ENCODE data around the gene HTR1B. TPM values are rescaled to one million over a fixed set of nuclear protein-coding genes. Genes with fewer than 3 reads are reported as not detected.

HTR1B gene
- total RNA-seq, 1 donor: under 0.01 TPM

- peak; percentile 72 for TF ChIP-seq CTCF (IDR thresholded peaks at IDR 0.05; ENCODE audit: insufficient read depth, low read length)
- DNase-seq (ENCODE audit: low read depth): peak; percentile 61
- H3K4me3 ChIP-seq (ENCODE audit: low read depth, low read length): peak overlapping the region; percentile 65
These were observed 2.8 kb upstream of the HTR1B start for GRCh38 chr6:77466055-77466450.

DNA sequence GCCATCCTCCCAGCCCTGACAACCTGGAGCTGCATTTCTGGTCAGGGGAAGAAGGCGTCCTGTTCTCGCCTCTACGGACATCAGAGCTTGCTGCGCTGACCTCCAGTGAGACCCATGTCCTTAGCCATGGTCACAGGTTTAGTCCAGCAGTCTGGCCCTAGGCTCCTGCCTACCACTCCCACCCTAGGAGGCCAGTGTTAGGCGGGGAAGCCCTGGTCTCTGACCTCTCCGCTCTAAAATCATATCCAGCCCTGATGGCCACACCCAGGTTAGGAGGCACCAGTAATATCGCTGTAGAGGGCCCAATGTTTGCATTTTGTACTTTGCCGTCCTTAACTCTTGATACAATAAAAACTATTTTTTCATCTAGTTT lies 1.2 kb upstream of the HTR1B start:
- DNase-seq (ENCODE audit: low read depth): no peak
- no peak overlapping the region for H3K4me3 ChIP-seq (ENCODE audit: low read depth, low read length)
- TF ChIP-seq CTCF (IDR thresholded peaks at IDR 0.05; ENCODE audit: insufficient read depth, low read length): no peak

- H3K4me3 ChIP-seq (ENCODE audit: low read depth, low read length): peak overlapping the region; percentile 39
- TF ChIP-seq CTCF (IDR thresholded peaks at IDR 0.05; ENCODE audit: insufficient read depth, low read length): no peak
- DNase-seq (ENCODE audit: low read depth): no peak
These were observed 687 bp upstream of the HTR1B start for GRCh38 chr6:77463861-77464494.

DNA sequence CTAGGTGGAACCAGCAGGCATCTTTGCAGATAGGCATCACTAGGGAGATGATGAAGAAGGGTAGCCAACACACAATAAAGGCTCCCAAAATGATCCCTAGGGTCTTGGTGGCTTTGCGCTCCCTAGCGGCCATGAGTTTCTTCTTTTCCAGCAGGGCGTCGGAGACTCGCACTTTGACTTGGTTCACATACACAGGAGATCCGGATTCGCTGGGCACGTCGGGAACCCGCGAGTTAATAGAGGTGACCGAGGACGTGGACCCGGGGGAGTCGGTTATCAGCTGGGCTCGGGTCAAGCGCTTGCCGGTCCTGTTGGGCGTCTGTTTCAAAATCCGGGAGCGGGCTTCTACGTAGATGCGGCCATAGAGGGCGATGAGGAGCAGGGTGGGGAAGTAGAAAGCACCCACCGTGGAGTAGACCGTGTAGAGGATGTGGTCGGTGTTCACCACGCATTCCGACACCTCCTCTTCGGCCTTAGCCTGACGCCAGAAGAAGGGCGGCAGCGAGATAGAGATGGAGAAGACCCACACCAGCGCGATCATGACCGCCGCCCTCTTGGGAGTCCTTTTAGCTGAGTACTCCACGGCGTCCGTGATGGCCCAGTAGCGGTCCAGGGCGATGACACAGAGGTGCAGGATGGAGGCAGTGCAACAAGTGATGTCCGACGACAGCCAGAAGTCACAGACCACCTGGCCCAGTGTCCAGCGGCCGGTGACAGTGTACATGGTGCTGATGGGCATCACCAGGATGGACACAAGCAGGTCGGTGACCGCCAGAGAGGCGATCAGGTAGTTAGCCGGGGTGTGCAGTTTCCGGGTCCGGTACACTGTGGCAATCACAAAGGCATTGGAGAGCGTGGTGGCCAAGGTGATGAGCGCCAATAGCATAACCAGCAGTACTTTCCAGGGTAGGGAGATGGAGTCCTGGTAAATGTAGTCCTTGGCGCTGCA lies 658 bp downstream of the HTR1B start:
- DNase-seq (ENCODE audit: low read depth): no peak
- TF ChIP-seq CTCF (IDR thresholded peaks at IDR 0.05; ENCODE audit: insufficient read depth, low read length): peak; percentile 3
- no peak overlapping the region for H3K4me3 ChIP-seq (ENCODE audit: low read depth, low read length)

- TF ChIP-seq CTCF (IDR thresholded peaks at IDR 0.05; ENCODE audit: insufficient read depth, low read length): no peak
- DNase-seq (ENCODE audit: low read depth): no peak
- H3K4me3 ChIP-seq (ENCODE audit: low read depth, low read length): no peak overlapping the region
These were observed 1.5 kb downstream of the HTR1B start for GRCh38 chr6:77461796-77462195.

- H3K4me3 ChIP-seq (ENCODE audit: low read depth, low read length): no peak overlapping the region
- no peak for TF ChIP-seq CTCF (IDR thresholded peaks at IDR 0.05; ENCODE audit: insufficient read depth, low read length)
- no peak for DNase-seq (ENCODE audit: low read depth)
These were observed 4.9 kb downstream of the HTR1B start for GRCh38 chr6:77458421-77458820.

Measured in fibroblast of the aortic adventitia (primary cell).